Activated T-helper 1 cell treated with Interleukin-2 at 50 U/mL for 16 hours (primary cell): ENCODE results near the gene NANOS1.
A peak's percentile ranks its signal among the peaks of the same experiment; 100 is the strongest.

Source experiments
- DNase-seq: peaks from one replicate; pipeline ENCODE4 v3.0.0-alpha.2; 2020; ENCODE audit warnings: low read depth

Gene NANOS1

GRCh38 chr10:119060107-119060506, 30.6 kb downstream of the NANOS1 start:
- DNase-seq = no peak

GRCh38 chr10:119061352-119061751, 31.8 kb downstream of the NANOS1 start:
- DNase-seq = no peak

GRCh38 chr10:119061926-119062325, 32.4 kb downstream of the NANOS1 start:
- DNase-seq = no peak

DNA sequence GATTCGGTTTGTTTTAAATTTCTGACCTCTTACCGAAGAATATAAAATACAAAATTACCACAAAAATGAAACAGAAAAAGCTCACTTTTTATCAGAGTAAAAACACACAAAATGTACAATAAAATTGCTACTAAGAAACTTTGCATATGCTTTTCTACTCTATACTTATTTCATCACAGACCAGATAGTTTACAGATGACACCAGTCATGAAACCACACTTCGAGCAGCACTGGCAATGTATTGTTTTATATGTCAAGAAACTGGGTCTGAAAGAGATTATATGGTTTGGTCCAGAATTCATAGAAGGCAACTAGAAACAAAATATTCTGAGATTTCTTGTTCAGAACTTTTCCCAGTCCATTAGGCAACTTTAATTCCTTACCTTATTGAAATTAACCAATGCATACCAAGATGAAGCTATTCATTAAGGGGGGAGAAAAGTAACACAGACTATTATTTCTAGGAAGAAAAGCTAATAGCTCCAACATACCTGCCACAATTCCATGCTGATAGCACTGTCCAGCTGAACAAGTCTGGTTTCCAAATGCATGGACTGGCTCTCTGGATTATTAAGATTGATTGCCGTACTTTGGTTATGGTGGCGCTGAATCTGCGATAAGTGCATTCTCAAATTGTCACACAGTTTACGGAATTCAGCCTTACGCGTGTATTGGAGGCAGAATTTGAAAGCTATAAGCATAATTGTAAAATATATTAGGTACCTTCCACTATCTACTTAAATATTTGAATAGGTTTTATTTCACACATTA, 41.1 kb downstream of the NANOS1 start:
- no peak for DNase-seq

DNA sequence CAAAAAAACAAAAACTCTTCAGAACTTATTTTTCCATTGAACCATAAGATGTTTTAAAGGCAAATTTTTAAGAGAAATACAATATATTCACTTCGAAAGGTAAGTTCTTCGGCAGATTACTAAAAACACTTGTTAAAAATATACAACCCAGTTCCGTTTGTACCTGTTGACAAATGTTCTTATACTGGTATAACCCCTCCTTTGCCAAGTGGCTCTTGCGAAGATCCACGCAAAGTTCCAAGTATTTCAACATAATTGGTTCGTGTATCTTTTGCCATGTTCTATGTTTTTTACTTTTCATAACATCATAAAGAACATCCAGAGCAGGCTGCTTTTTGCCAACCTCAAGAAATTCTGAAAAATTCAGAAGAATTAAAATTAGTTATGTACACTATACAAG, 44.1 kb downstream of the NANOS1 start:
- DNase-seq = no peak

GRCh38 chr10:119078422-119079179, 49.1 kb downstream of the NANOS1 start:
- DNase-seq = no peak

DNA sequence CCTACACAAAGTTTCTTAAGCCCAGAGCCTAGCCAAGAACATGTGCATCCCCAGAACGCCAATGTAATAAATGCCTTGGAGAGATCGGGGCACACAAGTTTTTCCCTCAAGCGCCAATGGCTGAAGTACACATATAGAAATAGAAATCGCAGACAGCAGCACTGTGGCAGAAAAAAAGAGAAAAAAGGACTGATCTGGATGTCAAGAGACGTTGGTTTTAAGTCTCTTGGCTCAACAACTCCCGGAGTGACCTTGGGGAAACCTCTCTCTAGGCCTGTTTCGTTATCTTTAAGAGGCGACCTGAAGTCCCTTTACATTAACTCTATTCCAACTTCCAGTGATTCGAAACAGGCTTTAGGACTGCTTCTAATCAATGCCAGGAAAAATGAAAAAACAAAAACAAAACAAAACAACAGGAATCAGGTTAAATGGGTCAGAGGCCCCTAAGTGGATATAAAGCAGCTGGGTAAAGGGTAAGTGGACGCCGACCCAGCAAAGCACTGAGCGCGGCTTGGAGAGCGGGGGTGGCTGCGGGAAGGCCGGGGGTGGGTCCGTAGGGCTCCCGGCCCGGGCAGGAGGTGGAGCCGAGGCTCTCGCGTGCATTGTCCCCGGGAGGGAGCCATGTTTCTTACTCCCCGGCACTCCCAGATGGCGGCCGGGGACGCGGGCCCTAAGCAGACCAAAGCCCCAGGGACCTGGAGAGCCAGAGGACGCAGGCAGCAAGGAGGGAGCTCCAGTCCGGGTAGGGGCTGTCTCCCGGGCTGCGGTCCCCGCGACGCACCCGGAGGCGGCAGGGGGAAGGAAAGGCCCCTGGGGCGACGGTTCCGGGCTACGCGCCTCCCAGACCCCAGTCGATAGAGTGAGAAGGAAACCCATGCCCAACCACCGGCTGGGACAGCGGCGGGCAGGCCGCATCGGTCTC, 50.3 kb downstream of the NANOS1 start:
- peak; percentile 49 for DNase-seq

DNA sequence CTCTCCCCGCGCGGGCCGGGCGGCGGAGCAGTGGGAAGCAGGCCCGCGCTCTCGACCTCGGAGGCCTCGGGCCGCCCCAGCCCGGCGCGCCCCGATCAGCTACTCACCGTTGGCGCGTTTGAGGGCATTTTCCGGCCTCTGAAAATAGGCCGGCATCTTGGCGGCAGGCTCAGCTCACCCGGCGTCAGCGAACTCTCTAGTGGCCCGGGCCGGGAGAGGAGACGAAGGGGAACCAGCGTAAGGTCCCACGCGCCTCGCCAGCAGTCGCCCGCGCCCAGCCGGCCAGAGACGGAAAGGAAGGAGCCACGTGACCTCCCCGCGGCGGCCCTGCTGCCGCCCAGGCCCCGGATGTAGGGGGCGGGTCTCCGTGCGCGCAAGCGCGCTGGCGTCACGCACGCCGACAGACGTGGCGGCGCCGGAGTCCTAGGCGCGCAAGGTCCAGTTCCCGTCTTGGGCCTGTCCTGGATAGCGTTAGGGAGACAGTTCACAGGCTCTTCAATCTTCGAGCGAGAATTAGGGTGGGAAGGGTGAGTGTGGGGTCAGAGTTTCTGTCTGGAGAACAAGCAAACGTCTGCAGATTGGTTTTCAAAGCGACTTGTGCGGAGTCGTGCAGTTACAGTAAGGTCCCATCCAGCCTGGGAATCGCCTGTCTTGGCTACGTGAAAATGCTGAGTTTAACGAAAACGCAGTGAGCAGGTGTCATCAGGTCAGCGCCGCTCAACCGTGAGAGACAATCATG, 51.2 kb downstream of the NANOS1 start, which contains the start of gene EIF3A:
Gene EIF3A, minus strand, starts transcription at position 297 of the 739 bp plus-strand sequence. Its CDS starts 141 bp downstream, at position 156.
- DNase-seq = peak; percentile 91
